Measurements from ENCODE around the gene ZNF562.
"Not testable (repeated sequence)": the region's sequence is repeated elsewhere in the genome, so short reads cannot be mapped to it uniquely, and the experiment has no call there.

Gene ZNF562

DNA sequence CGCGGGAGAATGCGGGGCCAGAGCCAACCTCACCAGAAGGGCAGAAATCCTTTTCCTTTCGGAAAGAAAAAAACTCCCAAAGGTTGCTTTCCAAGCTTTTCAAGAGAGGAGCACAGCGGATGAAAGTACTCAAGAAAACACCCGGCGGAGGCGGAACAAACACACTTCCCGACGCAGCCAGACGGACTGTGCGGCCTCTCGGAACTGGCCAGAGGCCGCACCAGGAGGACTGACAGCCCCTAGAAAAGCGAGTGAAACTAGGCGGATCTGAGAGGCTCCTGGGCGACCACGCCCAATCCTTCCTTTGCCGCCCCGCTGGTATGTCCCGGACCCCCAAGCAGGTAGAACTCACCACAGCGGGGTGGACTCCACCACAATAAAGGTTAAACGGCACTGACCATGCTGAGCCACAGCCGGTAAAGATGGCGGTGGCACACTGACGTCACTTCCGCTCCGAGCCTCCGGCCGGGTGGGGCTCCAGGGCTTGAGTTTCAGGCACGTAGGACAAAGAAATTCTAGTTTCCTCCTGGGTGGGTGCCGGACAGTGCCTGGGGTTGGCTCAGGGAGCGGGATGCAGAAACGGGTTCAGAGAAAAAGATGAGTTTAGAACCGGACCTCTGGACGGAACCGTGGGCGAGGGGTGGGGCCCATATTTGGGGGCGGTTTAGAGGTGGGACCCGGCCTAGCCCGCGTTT, at the start of gene ZNF562:
TSS of gene ZNF562 (minus strand) at position 438 of the 695 bp plus-strand sequence. CDS start 14,356 bp downstream, outside the sequence.
- DNase-seq, result peak; percentile 89

DNA sequence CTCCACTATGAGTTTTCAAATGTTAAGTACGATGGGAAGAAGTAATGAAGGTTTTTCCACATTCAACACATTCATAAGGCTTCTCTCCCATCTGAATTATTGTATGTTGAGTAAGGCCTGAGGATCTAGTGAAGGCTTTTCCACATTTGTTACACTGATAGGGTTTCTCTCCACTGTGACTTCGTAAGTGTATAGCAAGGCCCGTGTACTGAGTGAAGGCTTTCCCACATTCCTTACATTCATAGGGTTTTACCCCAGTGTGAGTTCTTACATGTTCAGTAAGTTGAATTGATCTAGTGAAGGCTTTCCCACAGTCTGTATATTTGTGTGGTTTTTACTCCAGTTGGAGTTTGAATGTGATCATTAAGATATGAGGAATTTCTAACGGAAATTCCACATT, 49.3 kb upstream of the ZNF562 start:
- no peak for DNase-seq

DNA sequence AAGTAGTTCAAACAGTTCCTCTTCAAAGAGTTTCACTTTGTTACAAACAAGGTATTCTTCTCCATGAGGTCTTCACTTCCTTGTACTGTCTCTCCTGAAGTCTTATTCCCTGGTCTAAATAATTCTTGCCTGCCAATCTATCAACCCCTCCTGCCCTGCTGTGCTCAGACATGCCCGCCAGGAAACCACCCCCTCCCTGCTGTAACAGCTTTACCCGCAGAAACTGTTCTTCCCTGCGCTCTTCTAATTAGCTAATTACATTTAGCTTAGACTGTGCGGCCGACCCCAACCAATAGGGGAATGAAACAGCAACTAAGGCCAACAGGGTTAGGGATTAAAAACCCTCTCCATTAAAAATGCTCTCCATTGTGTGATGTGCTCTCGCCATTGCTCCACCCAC, 47.0 kb upstream of the ZNF562 start:
- DNase-seq, result no peak

DNA sequence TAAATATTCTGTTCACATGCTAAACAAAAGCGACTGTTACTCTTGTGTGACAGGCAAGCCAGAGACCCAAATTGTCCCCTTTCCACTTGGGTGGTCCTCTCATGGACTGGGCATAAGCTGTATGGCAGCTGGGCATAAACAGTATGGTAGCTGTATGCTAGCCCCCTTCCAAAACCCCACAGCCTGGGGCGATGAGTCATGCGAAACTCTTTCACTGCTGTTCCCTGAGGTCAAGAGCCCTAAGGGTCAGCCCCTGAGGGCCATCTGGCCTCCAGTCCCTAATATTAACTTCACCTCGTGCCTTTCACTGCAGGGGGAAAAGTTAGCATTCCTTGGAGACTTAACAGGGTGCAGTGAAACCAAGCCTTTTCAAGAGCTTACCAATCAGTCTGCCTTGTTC, 45.6 kb upstream of the ZNF562 start:
- DNase-seq, result no peak

DNA sequence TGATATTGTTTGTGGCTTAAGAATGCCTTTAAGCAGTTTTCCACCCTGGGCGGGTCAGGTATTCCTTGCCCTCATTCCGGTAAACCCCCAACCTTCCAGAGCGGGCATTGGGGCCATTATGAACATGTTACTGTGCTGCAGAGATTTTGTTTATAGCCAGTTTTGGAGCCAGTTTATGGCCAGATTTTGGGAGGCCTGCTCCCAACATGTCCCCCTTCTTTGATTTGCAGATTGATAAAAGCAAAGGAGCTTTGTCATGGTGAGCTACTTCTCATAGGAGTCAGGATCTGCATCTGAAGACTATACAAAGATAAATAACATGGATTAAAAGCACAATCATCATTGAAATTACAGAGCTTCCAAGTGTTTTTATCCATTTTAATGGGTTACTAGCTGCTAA, 36.9 kb upstream of the ZNF562 start:
- no peak for DNase-seq

DNA sequence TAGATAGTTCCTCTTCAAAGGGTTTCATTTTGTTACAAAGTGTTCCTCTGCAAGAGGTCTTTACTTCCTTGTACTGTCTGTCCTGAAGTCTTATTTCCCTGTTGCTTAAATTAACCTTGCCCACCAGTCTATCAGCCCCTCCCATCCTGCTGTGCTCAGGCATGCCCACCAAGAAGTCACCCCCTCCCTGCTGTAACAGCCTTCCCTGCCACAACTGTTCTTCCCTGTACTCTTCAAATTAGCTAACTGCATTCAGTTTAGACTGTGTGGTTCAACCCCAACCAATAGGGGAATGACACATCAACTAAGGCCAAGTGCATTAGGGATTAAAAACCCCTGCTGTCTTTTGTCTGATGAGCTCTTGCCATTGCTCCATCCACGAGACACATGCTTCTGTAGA, 34.4 kb upstream of the ZNF562 start:
- no peak for DNase-seq

DNA sequence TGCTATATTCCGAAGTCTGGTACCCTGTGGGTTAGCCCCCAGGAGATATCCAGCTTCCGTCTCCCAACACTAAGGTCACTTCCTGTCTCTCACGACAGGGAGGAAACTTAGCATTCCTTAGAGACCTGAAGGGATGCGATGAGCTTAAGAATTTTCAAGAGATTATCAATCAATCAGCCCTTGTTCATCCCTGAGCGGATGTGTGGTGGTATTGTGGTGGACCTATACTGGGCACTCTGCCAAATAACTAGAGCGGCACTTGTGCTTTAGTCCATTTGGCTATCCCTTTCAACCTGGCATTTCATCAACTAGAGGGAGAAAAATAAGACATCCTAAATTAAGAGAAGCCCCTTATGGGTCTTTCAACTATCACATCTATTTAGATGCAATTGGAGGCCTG, 30.9 kb upstream of the ZNF562 start:
- DNase-seq, result no peak

DNA sequence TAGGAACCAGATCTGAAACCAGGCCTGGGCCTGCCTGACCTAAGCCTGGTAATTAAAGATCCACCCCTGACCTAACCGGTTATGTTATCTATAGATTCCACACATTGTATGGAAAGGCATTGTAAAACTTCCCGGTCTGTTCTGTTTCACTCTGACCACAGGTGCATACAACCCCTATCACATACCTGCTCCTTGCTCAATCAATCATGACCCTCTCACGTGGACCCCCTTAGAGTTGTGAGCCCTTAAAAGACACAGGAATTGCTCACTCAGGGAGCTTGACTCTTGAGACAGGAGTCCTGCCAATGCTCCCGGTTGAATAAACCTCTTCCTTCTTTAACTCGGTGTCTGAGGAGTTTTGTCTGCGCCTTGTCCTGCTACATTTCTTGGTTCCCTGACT, 27.3 kb upstream of the ZNF562 start:
- DNase-seq, result no peak

DNA sequence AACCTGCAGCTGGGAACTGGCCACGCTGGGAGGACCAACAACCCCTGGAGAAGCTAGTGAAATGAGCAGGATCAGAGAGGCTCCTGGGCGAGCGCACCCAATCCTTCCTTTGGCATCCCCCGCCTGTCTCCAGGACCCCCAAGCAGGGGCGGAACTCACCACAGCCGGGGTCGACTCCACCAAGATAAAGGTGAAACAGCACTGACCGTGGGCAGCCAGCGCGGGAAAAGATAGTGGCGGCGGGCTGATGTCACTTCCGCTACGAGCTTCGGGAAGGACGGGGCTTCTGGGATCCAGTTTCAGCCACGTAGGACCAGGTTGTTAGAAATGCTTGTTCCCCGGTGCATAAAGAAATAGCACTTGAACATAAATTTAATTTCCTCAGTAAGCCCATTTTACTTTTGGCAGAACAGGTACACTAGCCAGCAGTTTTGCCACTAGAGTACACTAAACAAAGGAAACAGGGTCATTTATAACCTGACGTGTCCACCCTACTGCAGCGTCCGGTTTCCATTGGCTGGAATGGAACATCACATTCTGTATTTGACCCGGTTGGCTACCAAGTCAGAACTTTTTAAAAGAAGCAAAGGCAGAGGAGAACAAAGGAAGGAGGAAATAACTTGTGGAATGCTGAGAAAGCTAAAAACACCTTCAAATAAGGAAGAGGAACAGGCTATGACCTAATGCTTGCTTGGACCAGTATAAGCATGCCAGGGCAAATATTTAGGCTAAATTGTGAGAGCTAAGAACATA, 25.5 kb upstream of the ZNF562 start:
- DNase-seq, result no peak

DNA sequence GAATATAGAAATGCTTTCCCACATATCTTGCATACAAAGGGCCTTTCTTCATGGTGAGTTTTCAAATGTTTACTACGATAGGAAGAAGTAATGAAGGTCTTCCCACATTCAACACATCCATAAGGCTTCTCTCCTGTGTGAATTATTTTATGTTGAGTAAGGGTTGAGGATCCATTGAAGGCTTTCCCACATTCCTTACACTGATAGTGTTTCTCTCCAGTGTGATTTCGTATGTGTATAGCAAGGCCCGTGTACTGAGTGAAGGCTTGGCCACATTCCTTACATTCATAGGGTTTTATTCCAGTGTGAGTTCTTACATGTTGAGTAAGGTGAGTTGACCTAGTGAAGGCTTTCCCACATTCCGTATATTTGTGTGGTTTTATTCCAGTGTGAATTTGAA, 15.4 kb upstream of the ZNF562 start:
- not testable (repeated sequence) for DNase-seq

DNA sequence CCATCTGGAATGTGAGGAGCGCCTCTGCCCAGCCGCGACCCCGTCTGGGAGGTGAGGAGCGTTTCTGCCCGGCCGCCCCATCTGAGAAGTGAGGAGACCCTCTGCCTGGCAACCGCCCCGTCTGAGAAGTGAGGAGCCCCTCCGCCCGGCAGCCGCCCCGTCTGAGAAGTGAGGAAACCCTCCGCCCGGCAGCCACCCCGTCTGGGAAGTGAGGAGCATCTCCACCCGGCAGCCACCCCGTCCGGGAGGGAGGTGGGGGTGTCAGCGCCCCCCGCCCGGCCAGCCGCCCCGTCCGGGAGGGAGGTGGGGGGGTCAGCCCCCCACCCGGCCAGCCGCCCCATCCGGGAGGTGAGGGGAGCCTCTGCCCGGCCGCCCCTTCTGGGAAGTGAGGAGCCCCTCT, 5.1 kb upstream of the ZNF562 start:
- DNase-seq, result not testable (repeated sequence)

DNA sequence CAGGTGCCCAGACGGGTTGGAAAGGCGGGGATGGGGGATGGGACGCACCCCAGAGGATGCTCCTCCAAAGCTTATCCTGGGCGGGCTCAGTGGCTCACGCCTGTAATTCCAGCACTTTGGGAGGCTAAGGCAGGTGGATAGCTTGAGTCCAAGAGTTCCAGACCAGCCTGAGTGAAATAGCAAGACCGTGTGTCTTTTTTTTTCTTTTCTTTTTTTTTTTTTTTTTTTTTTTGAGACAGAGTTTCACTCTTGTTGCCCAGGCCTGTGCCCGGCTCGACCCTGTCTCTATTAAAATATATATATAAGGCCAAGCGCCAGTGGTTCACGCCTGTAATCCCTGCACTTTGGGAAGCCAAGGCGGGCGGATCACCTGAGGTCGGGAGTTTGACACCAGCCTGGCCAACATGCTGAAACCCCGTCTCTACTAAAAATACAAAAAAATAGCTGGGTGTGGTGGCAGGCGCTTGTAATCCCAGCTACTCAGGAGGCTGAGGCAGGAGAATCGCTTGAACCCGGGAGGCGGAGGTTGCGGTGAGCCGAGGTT, 530 bp upstream of the ZNF562 start:
- not testable (repeated sequence) for DNase-seq

DNA sequence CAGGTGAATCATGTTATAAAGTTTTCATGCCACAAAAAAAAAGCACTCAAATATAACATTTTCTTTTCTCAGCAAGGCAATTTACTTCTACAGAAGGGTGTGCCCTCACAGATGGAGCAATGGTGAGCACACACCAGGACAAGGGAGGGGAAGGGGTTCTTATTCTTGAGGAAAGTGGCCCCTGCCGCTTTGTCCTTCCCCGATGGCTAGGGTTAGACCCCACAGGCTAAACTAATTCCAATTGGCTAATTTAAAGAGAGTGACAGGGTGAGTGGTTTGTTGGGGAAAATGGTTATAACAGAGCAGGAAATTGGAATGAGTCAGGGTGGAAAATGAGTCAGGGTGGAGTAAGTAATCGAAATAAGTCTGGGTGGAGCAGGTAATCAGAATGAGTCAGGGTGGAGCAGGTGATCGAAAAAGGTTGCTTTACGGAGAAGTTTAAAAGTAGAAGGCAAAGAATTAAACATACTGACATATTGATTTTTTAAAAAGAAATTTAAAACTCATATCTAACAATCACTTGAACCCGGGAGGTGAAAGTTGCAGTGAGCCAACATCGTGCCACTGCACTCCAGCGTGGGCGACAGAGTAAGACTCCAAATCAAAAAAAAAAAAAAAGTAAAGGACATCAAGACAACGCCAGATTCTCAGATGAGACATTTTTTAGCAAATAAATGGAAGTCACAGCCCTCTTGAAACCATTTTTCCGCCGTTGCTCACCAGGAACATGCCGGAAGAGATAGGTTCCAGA, 813 bp downstream of the ZNF562 start:
- DNase-seq, result peak; percentile 23

DNA sequence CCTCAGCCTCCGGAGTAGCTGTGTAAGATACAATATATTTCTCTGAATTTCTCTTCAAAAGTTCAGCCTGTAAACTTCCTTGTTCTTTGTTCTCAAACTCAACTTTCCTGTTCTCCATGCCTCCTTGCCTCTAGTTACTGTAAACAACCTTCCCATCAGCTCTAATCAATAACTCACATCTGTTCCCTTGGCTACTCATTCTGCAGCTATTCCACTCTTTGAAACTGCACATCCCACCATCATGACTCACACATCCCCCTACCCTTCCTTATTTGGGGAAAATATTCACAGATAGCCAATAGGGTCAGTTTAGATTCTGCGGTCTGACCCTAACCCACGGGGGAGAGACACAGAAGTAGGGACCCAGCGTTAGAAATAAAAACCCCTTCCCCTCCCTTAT, 2.0 kb downstream of the ZNF562 start:
- DNase-seq, result no peak

DNA sequence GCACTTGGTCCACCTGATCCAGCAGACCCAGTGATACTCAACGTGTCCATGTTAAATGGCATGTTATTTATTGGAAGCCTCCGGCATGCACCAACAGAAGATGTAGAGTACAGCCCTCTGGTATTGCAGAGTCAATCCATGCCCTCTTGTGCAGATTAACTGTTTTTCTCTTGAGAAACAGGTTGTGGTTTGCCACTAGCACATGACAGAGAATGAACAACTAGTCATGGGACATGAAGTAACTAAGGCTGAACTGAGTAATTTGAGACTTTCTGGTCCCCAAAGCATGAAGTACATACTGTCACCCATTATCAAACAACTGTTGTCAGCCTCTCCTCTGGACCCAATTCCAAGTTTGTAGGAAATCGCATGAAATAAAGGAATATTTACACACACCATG, 3.2 kb downstream of the ZNF562 start:
- DNase-seq, result no peak

DNA sequence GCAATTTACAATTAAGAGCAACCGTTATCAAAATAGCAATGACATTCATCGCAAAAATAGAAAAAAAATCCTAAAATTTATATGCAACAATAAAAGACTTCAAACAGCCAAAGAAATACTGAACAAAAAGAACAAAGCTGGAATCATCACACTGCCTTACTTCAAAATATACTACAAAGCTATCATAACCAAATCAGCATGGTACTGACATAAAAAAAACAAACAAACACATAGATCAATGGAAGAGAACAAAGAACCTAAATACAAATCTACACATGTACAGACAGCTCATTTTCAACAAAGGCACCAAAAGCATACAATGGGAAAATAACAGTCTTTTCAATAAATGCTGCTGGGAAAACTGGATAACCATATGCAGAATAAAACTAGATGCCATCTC, 6.4 kb downstream of the ZNF562 start:
- no peak for DNase-seq

DNA sequence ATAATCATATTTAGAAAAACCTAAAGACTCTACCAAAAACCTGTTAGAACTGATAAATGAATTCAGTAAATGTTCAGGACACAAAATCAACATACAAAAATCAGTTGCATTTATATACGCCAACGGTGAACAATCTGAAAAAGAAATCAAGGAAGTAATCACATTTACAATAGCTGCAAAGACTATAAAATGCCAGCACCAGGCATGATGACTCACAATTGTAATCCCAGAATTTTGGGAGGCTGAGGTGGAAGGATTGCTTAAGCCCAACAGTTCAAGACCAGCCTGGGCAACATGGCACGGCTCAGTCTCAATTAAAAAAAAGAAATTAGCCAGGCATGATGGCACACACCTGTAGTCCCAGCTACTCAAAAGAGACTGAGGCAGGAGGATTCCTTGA, 7.0 kb downstream of the ZNF562 start:
- DNase-seq, result no peak

DNA sequence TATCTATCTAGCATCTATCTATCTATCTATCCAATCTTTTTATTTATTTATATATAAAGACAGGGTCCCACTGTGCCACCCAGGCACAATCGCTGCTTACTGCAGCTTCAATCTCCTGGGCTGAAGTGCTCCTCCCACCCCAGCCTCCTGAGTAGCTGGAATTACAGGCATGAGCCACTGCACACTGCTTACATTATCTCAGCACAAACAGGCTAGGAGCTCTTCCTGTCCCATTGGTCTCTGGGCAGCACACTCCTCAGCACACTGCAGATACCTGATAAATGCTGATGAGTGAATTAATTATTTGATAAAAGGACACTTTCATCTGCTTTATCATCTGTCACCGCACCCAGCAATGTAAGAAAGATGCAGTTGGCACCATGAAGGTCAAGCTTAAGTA, 16.1 kb downstream of the ZNF562 start:
- DNase-seq, result no peak

DNA sequence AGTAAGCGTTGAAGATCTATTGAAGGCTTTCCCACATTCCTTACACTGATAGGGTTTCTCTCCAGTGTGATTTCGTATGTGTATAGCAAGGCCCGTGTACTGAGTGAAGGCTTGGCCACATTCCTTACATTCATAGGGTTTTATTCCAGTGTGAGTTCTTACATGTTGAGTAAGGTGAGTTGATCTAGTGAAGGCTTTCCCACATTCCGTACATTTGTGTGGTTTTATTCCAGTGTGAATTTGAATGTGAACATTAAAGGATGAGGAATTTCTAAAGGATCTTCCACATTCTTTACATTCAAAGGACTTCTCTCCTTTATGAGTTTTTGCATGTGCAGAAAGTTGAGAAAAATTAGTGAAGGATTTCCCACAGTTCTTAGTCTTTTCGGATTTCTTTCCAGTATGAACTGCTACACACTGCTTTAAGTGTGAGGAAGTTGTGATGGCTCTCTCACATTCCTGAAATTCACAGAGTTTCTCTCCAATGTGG, 21.8 kb downstream of the ZNF562 start:
- peak; percentile 6 for DNase-seq

DNA sequence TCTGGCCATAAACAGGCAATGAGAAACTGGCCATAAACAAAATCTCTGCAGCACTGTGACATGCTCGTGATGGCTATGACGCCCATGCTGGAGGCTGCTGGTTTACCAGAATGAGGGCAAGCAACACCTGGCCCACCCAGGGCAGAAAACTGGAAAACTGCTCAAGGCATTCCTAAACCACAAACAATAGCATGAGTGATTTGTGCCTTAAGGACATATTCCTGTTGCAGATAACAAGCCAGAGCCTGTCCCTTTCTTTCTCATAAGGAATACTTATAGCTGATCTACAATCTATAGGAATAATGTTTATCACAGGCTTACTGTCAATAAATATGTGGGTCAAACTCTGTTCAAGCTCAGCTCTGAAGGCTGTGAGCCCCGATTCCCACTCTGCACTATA, 23.4 kb downstream of the ZNF562 start:
- not testable (repeated sequence) for DNase-seq

DNA sequence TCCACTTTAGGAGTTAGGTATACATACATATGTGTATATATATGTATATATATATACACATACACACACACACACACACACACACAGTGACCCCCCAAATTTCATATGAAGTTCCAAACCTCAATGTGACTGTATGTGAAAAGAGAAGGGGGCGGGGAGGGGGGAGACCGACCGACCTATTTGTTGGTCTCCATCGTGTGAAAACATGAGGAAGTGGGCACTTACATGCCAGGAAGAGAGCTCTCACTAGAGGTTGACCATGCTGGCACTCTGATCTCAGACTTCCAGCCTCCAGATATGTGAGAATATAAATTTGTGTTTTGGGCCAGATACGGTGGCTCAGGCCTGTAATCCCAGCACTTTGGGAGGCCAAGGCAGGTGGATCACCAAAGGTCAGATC, 24.6 kb downstream of the ZNF562 start:
- DNase-seq, result no peak

DNA sequence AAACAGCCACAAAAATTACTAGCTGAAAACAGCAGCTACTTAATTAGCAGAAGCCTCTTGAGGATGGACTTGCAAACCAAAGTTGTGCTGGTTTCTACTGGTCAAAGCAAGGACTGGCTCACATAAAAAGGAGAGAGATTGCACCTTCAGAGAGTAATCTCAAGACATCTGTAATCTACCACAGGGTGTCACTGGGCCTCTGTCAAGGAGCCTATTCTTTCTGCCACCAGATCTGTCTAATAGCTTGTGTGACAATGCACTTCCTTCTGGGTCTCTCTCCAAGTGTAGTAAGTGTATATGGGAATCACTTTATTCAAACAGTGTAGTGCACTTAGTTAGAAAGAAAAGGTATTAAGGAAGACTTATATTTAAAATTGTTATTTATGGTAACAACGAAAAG, 29.4 kb downstream of the ZNF562 start:
- DNase-seq, result no peak

DNA sequence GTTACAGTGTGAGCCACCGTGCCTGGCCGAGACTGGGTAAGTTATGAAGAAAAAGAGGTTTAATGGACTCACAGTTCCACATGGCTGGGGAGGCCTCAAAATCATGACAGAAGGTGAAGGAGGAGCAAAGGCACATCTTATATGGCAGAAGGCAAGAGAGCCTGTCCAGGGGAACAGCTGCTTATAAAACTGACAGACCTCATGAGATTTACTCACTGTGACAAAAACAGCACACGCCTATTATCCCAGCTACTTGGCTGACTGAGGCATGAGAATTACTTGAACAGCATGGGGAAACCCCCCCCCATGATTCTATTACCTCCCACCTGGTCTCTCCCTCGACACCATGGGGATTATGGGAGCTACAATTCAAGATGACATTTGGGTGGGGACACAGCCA, 30.4 kb downstream of the ZNF562 start:
- DNase-seq, result no peak

DNA sequence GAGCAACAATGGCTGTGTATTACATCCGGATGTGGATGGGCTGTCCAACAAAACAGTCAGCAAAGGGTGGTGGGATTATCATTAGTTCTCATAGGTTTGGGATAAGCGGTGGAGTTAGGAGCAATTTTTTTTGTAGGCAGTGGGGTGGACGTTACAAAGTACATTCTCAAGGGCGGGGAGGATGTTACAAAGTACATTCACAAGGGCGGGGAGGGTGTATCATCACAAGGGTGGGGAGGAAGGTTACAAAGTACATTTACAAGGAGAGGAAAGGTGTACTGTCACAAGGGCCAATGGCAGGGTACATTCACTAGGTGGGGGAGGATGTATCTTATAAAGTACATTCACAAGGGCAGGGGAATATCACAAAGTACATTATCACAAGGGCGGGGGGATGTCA, 33.1 kb downstream of the ZNF562 start:
- no peak for DNase-seq
